Adrenal gland (tissue), 12 donors: ENCODE results near the gene EPC1. TPM values are rescaled to one million over a fixed set of nuclear protein-coding genes. Genes with fewer than 3 reads are reported as not detected.

Experiments
- DNase-seq, 7 donors: peaks; one replicate each; pipeline ENCODE4 v3.0.0-alpha.2; 2019 to 2020
- H3K27ac ChIP-seq, 5 donors: fragments of 200-600 bp; sonication (generic) in 4 of 5; 1 replicate in 3 of 5; 2 replicates in 2 of 5; pipeline versions ENCODE4 v1.5.1 to v1.8.0; 2016 to 2020; ENCODE audit warnings: mild to moderate bottlenecking in 1 of 5
- H3K27me3 ChIP-seq: fragments of 200-600 bp; 2 replicates; pipeline ENCODE4 v1.8.0; 2021
- H3K36me3 ChIP-seq, 2 donors: fragments of 200-600 bp; replicated peaks in 1 of 2; 1 replicate in 1 of 2; 2 replicates in 1 of 2; pipeline versions ENCODE4 v1.5.1 to v1.8.0; 2018 to 2022
- H3K4me1 ChIP-seq, 2 donors: fragments of 200-600 bp; replicated peaks in 1 of 2; 1 replicate in 1 of 2; 2 replicates in 1 of 2; pipeline versions ENCODE4 v1.5.1 to v1.8.0; 2018 to 2021
- H3K4me3 ChIP-seq, 4 donors: fragments of 200-600 bp; sonication (generic) in 3 of 4; one replicate each; pipeline ENCODE4 v1.5.1; 2016 to 2018
- H3K9me3 ChIP-seq, 3 donors: fragments of 200-600 bp; sonication (generic) in 1 of 3; replicated peaks in 1 of 3; 1 replicate in 2 of 3; 2 replicates in 1 of 3; pipeline versions ENCODE4 v1.5.1 to v1.8.0; 2016 to 2021
- POLR2A ChIP-seq, 2 donors: fragments of 450-650 bp; IDR thresholded peaks; one replicate each; pipeline ENCODE4 v1.6.1; 2017; ENCODE audit warnings: antibody characterized with exemption in 2 of 2, mild to moderate bottlenecking in 2 of 2, moderate library complexity in 1 of 2
- WGBS, 4 donors: extraction: QIAGEN DNeasy Blood & Tissue Kit in 2 of 4; methylation state at CpG; one replicate each; pipeline versions ENCODE4 v1.1.5 to v1.1.7; 2013 to 2017; 5-methylcytosine and 5-hydroxymethylcytosine counted together
- intact Hi-C, 2 donors: fragments of 100-400 bp; cut with DNase I; formaldehyde crosslinking; loops; one replicate each; pipeline versions ENCODE4 v1.14.1 to v1.15.0; 2022 to 2023
- polyA plus RNA-seq, 3 donors: library from polyadenylated mRNA; stranded (reverse); fragments of 200-250 nt in 2 of 3; fragments of 350-450 nt in 1 of 3; fragmentation: Illumina TruSeq in 1 of 3; extraction: RNeasy Lipid Tissue Mini Kit (QIAGEN cat#74804) in 1 of 3; gene quantifications; one replicate each; pipeline ENCODE4 v1.2.3, GENCODE V29; 2013 to 2014
- total RNA-seq, 9 donors: library from RNA; depleted of rRNA in 4 of 9; stranded (reverse); fragments of >200 nt in 4 of 9; fragments of 120-200 nt in 1 of 9; fragmentation: NEBNext Ultra II Directional in 1 of 9; extraction: Animal tissue kit (Norgen Biotek cat#: 25700) in 1 of 9; gene quantifications; one replicate each; pipeline versions ENCODE4 v1.1.0 to v1.2.4, GENCODE V29; 2013 to 2023
- TF ChIP-seq, protein P1 (sequence below), 6 experiments: fragments of 450-650 bp in 4 of 6; fragments of 200-600 bp in 2 of 6; sonication (generic) in 1 of 6; IDR thresholded peaks; 1 replicate in 5 of 6; 2 replicates in 1 of 6; pipeline versions ENCODE4 v1.5.1 to v1.8.0; 2016 to 2021; ENCODE audit warnings: antibody characterized with exemption in 6 of 6, mild to moderate bottlenecking in 2 of 6, moderate library complexity in 1 of 6
- donor health status: healthy with polysubstance abuse.
- donor health status: Bipolar disorder and iron deficiency.
- donor health status: DM: yes; HTN: yes; CAD: no.
- donor health status: DM: no; HTN: no; CAD: no.
- donor health status: DM: no; HTN: no; CAD: no.
- donor health status: DM: yes; HTN: yes; CAD: no.

Gene EPC1
- total and polyA plus RNA-seq, 12 donors: 10.9 to 43.6 (median 24.4) TPM

DNA sequence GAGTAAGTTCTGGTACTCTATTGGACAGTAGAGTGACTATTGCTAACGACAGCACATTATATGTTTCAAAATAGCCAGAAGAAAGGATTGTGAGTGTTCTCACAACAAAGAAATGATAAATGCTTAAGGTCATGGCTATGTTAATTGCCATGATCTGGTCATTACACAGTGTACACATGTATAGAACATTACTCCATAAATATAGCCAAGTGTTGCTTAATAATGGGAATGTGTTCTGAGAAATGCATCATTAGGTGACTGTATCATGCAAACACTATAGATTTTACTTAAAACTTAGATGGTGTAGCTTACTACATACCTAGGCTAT lies 19.6 kb downstream of the EPC1 start:
- intact Hi-C loops: no loop called here
- TF ChIP-seq POLR2A (IDR thresholded peaks at IDR 0.05): no peak
- TF ChIP-seq, protein P1, sequence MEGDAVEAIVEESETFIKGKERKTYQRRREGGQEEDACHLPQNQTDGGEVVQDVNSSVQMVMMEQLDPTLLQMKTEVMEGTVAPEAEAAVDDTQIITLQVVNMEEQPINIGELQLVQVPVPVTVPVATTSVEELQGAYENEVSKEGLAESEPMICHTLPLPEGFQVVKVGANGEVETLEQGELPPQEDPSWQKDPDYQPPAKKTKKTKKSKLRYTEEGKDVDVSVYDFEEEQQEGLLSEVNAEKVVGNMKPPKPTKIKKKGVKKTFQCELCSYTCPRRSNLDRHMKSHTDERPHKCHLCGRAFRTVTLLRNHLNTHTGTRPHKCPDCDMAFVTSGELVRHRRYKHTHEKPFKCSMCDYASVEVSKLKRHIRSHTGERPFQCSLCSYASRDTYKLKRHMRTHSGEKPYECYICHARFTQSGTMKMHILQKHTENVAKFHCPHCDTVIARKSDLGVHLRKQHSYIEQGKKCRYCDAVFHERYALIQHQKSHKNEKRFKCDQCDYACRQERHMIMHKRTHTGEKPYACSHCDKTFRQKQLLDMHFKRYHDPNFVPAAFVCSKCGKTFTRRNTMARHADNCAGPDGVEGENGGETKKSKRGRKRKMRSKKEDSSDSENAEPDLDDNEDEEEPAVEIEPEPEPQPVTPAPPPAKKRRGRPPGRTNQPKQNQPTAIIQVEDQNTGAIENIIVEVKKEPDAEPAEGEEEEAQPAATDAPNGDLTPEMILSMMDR (IDR thresholded peaks at IDR 0.05): no peak
- H3K27me3 ChIP-seq: no peaks in the 10 kb centered on the region
- no peaks in the 10 kb centered on the region for H3K36me3 ChIP-seq
- H3K4me1 ChIP-seq: peaks cover 39 to 90% of the 10 kb centered on the region in 2 donors
- DNase-seq: no peak
- H3K9me3 ChIP-seq: no peaks in the 10 kb centered on the region
- no peak overlapping the region for H3K4me3 ChIP-seq
- 26 to 36% (median 31%) methylated on average over 1 of the region's 1 CpG for WGBS, 4 donors
- no peak overlapping the region for H3K27ac ChIP-seq

DNA sequence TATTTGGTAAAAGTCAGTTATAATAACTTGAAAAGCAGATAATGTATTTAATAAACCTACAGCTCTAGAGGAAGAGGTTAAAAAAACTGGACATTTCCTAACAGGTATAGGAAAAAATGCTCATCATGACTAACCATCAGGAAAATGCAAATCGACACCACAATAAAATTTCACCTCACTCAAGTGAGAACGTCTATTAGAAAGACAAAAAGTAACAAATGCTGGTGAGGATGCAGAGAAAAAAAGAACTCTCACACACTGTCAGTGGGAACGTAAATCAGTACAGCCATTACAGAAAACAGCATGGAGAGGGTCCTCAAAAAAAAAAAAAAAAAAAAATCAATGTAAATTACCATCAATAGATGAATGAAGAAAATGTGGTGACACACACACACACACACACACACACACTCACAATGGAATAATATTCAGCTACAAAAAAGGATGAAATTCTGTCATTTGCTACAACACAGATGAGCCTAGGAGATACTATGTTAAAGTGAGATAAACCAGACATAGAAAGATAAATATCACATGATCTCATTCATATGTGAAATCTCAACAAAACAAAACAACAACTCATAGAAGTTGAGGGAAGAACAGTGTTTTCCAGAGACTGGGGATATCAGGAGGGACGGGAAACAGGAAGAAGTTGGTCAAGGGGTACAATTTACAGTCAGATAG lies 20.1 kb downstream of the EPC1 start:
- no peaks in the 10 kb centered on the region for H3K36me3 ChIP-seq
- TF ChIP-seq, protein P1 (IDR thresholded peaks at IDR 0.05): no peak
- no peak for TF ChIP-seq POLR2A (IDR thresholded peaks at IDR 0.05)
- WGBS, 4 donors: 67 to 76% (median 72%) methylated on average over 4 of the region's 4 CpGs
- H3K4me1 ChIP-seq: peaks cover 34 to 90% of the 10 kb centered on the region in 2 donors
- H3K4me3 ChIP-seq: no peak overlapping the region
- H3K27me3 ChIP-seq: no peaks in the 10 kb centered on the region
- H3K9me3 ChIP-seq: no peaks in the 10 kb centered on the region
- H3K27ac ChIP-seq: no peak overlapping the region
- intact Hi-C loops: no loop called here
- DNase-seq: no peak

DNA sequence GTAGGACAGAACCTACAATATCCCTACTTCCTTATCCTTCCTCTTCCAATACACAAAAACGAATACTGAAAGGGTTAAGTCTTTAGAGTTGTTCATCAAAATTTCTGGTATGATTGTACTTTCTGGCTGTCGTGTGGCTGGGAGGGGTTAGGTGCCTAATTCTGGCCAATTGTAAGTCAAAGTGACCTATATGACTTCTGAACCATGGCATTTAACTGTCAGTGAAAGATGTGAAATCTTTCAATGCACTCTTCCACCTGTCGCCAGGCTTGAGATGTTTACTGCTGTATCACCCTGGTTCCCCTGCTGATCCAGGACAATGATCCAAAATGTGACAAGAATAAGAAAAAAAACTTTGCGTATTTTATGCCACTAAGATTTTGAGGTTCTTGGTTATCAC lies 20.8 kb downstream of the EPC1 start:
- Histone ChIP-seq H3K9me3 (no peaks in the 10 kb centered on the region), H3K27me3 (no peaks in the 10 kb centered on the region), H3K4me3 (no peak overlapping the region), H3K27ac (no peak overlapping the region), H3K36me3 (no peaks in the 10 kb centered on the region), H3K4me1 (peaks cover 32 to 87% of the 10 kb centered on the region in 2 donors)
- intact Hi-C loops: no loop called here
- 47 to 58% (median 53%) methylated on average over 4 of the region's 4 CpGs for WGBS, 4 donors
- TF ChIP-seq POLR2A (IDR thresholded peaks at IDR 0.05): no peak
- TF ChIP-seq, protein P1 (IDR thresholded peaks at IDR 0.05): no peak
- DNase-seq: no peak

DNA sequence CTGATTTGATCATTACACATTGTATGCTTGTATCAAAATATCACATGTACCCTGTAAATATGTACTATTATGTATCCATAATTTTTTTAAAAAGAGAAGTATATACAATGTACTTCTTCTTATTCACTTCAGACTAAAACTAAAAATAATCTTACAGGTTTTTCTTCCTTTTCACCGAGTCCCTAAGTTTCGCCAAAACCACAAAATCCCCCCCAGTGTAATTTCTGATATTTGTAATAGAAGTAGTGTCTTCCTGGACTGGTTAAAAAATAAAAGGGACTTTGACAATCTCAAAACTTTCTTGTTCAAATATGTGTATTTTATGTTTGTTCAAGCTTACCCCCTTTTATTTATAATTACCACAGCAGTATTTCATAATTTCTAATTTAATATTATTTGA lies 23.9 kb downstream of the EPC1 start:
- Histone ChIP-seq H3K4me1 (peaks cover 32 to 86% of the 10 kb centered on the region in 2 donors), H3K27me3 (no peaks in the 10 kb centered on the region), H3K9me3 (no peaks in the 10 kb centered on the region), H3K4me3 (no peak overlapping the region), H3K36me3 (no peaks in the 10 kb centered on the region), H3K27ac (no peak overlapping the region)
- WGBS, 4 donors: 73 to 81% (median 76%) methylated on average over 2 of the region's 2 CpGs
- intact Hi-C loops: no loop called here
- TF ChIP-seq, protein P1 (IDR thresholded peaks at IDR 0.05): no peak
- no peak for TF ChIP-seq POLR2A (IDR thresholded peaks at IDR 0.05)
- no peak for DNase-seq
